Stimulated activated effector memory CD8-positive, alpha-beta T cell treated with anti-CD3 and anti-CD28 coated beads, Interleukin-12 subunit alpha, Interleukin-12 subunit beta, amount 100 ng/mL, for 72 hours (primary cell): ENCODE results near the gene TMEM52.

Experiments used
- ATAC-seq: fragments of 150-1000 bp; cut with Tn5 transposase; 2 replicates; pipeline ENCODE4 v1.10.0; 2021
- DNase-seq, 2 donors: peaks; one replicate each; pipeline ENCODE4 v3.0.0; 2021 to 2022; ENCODE audit warnings: low spot score in 2 of 2
- H3K27ac Mint-ChIP-seq: one replicate; pipeline ENCODE4 v1.8.0; 2022; ENCODE audit warnings: mild to moderate bottlenecking, mixed read lengths
- H3K36me3 Mint-ChIP-seq: one replicate; pipeline ENCODE4 v1.8.0; 2022; ENCODE audit warnings: mild to moderate bottlenecking, mixed read lengths
- H3K4me1 Mint-ChIP-seq: one replicate; pipeline ENCODE4 v1.8.0; 2022; ENCODE audit warnings: mixed read lengths
- H3K4me3 Mint-ChIP-seq: one replicate; pipeline ENCODE4 v1.8.0; 2022; ENCODE audit warnings: mild to moderate bottlenecking, mixed read lengths
- H3K9me3 Mint-ChIP-seq: one replicate; pipeline ENCODE4 v1.8.0; 2022; ENCODE audit warnings: mixed read lengths

TMEM52 gene

DNA sequence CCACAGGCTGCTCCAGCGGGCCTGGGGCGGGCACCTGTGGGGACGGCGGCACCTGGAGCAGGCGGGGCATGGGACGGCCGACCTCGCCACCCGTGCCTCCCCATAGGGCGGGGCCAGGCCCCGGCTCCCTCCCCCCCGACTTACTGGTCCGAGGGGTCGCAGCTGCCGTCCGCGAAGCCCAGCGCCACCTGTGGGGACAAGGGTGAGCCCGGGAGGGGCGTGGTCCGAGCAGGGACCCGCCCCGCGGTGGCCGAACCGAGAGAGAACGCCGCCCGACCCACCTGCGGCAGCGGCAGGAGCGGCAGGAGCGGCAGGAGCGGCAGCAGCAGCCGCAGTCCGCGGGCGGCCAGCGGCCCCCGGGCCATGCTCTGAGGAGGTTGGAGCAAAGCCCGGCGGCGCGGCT, at the start of gene TMEM52:
TSS of gene TMEM52 (minus strand) at position 379 of the 403 bp plus-strand sequence. CDS start at position 365, 14 bp downstream.
- no peak within 1 kb of the TSS for H3K27ac Mint-ChIP-seq
- H3K36me3 Mint-ChIP-seq = no peaks in the 10 kb centered on the region
- peaks cover 8% of the 10 kb centered on the region for H3K4me1 Mint-ChIP-seq
- H3K9me3 Mint-ChIP-seq = no peaks in the 10 kb centered on the region
- ATAC-seq (no peak), DNase-seq (no peak)
- H3K4me3 Mint-ChIP-seq = peak within 1 kb of the TSS; percentile 58

GRCh38 chr1:1967879-1968278, 48.8 kb upstream of the TMEM52 start:
- H3K9me3 Mint-ChIP-seq = no peaks in the 10 kb centered on the region
- no peaks in the 10 kb centered on the region for H3K4me1 Mint-ChIP-seq
- no peak overlapping the region for H3K27ac Mint-ChIP-seq
- H3K4me3 Mint-ChIP-seq = no peak overlapping the region
- DNase-seq (no peak), ATAC-seq (no peak)
- H3K36me3 Mint-ChIP-seq = no peaks in the 10 kb centered on the region

DNA sequence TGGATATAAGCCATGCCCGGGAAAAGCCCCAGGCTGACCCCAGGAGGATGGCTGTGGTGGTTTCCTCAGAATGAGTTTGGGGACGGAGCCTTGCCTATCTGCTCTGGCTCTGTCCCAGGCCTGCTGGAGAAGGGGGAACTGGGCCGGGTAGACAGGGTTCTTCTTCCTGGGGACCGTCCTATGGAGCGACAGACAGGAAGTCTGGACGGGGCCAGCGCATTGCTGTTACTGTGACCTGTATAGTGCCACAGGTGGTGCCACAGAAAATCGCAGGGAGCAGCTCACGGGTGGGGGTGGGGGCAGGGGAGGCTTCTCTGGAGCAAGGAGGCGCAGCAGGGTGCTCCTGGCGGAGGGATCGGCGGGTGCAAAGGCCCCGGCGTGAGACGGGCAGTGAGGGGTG, 48.1 kb upstream of the TMEM52 start:
- DNase-seq (no peak), ATAC-seq (no peak)
- H3K4me3 Mint-ChIP-seq = no peak overlapping the region
- no peak overlapping the region for H3K27ac Mint-ChIP-seq
- no peaks in the 10 kb centered on the region for H3K4me1 Mint-ChIP-seq
- H3K9me3 Mint-ChIP-seq = no peaks in the 10 kb centered on the region
- H3K36me3 Mint-ChIP-seq = no peaks in the 10 kb centered on the region

GRCh38 chr1:1966071-1966740, 47.1 kb upstream of the TMEM52 start:
- no peaks in the 10 kb centered on the region for H3K4me1 Mint-ChIP-seq
- H3K9me3 Mint-ChIP-seq = no peaks in the 10 kb centered on the region
- no peak overlapping the region for H3K4me3 Mint-ChIP-seq
- no peak for DNase-seq
- H3K36me3 Mint-ChIP-seq = no peaks in the 10 kb centered on the region
- H3K27ac Mint-ChIP-seq = no peak overlapping the region
- ATAC-seq = no peak

DNA sequence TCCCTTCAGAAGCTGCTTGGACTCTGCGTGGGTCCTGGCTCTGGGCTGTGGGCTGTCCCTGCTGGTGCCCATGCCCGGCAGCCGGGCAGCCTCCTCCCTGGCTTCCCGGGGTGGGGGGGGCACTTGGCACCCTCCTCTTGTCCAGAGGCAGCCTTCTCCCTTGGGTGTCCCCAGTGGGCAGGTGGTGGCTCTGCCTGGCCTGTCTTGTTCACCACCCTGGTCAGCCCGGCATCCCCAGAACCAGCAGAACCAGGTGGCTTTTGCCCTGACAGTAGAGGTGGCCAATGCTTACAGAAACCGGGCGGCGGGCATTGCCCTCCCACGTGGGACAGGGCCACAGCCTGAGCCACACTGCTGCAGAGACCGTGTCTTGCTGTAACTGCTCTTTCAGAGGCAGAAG, 46.5 kb upstream of the TMEM52 start:
- no peak for DNase-seq
- Mint-ChIP-seq H3K36me3 (no peaks in the 10 kb centered on the region), H3K4me1 (no peaks in the 10 kb centered on the region), H3K9me3 (no peaks in the 10 kb centered on the region), H3K27ac (no peak overlapping the region), H3K4me3 (no peak overlapping the region)
- ATAC-seq = no peak

- no peaks in the 10 kb centered on the region for H3K9me3 Mint-ChIP-seq
- H3K27ac Mint-ChIP-seq = no peak overlapping the region
- no peaks in the 10 kb centered on the region for H3K36me3 Mint-ChIP-seq
- no peaks in the 10 kb centered on the region for H3K4me1 Mint-ChIP-seq
- ATAC-seq (no peak), DNase-seq (no peak)
- no peak overlapping the region for H3K4me3 Mint-ChIP-seq
Observed at GRCh38 chr1:1964811-1965210, 45.7 kb upstream of the TMEM52 start.

DNA sequence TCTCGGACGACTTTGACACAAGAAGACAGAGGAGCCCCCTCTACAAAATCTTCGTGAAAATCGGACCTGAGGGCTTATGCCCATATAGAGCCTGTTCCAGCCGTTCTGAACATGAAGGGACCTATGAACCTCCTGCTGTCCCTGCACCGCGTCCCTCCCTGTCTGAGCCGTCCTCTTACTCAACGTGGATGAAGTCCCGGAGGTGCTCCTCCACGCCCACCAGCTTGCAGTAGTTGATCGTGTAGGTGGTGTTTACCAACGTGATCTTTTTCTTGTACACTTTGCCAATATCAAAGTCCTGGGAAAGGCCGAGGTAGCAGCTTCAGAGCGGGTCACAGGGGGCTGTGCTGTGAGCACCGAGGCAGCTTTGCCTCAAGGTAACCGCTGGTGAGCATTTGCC, 44.5 kb upstream of the TMEM52 start:
- no peaks in the 10 kb centered on the region for H3K4me1 Mint-ChIP-seq
- no peak overlapping the region for H3K27ac Mint-ChIP-seq
- H3K4me3 Mint-ChIP-seq = no peak overlapping the region
- no peak for ATAC-seq
- no peaks in the 10 kb centered on the region for H3K36me3 Mint-ChIP-seq
- no peaks in the 10 kb centered on the region for H3K9me3 Mint-ChIP-seq
- DNase-seq = no peak

DNA sequence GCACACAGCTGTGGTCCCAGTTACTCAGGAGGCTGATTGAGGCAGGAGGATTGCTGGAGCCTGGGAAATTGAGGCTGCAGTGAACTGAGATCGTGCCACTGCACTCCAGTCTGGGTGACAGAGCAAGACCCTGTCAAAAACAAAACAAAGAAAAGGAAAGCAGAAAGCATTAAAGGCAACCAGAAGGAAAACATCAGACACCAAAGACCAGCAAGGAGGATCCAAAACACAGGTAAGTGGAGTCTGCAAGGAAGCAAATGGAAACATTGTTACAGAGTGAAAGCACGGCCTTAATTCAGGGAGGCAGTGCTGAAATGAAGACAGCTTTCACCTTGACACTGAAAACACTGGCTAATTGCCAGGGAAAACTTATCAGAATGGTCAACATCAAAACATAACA, 43.7 kb upstream of the TMEM52 start:
- Mint-ChIP-seq H3K27ac (peak overlapping the region; percentile 58), H3K4me3 (no peak overlapping the region)
- ATAC-seq = no peak

DNA sequence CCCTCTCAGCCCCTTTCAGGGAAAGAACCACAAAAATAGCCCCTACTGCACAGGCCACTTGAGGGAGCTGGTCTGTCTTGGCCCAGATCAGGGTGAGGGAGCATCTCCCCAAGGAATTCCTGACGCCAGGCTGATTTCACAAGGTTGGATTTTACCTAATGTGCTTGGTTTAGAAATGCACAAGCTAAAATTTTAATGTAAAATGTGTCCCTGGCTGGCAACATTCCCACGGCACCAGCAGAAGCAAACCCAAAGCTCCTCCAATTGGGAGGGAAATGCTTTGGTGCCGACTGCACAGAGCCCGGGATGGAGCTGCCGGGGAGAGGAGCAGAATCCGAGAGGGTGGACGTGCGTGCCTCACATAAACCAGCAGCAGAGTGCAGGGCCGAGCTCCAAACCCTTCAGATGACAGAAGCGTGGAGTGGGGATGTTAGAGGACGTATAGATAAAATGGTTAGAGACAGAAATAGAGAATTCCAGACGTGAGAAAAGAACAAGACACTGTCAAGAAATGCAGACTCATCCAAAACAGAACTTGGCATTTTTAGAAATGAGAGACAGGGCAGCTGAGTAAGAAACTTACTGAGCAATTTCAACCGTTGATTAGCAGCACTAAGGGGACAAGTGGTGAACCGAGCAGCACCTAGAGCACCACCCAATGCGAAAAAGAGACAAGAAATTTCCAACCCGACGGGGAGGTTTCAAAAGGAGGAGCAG, 41.6 kb upstream of the TMEM52 start:
- H3K36me3 Mint-ChIP-seq = no peaks in the 10 kb centered on the region
- no peak overlapping the region for H3K27ac Mint-ChIP-seq
- DNase-seq = no peak
- H3K4me3 Mint-ChIP-seq = peak overlapping the region; percentile 21
- no peaks in the 10 kb centered on the region for H3K9me3 Mint-ChIP-seq
- H3K4me1 Mint-ChIP-seq = peaks cover 5% of the 10 kb centered on the region
- no peak for ATAC-seq

More for the DNA sequence above, 43.7 kb upstream of the TMEM52 start:
- Mint-ChIP-seq H3K36me3 (no peaks in the 10 kb centered on the region), H3K9me3 (no peaks in the 10 kb centered on the region), H3K4me1 (no peaks in the 10 kb centered on the region)
- no peak for DNase-seq

GRCh38 chr1:1959840-1960479, 40.9 kb upstream of the TMEM52 start:
- ATAC-seq (peak; percentile 84), DNase-seq (peak; percentile 68 to 81)
- Mint-ChIP-seq H3K4me3 (peak overlapping the region; percentile 21), H3K36me3 (no peaks in the 10 kb centered on the region), H3K9me3 (peaks cover under 1% of the 10 kb centered on the region), H3K4me1 (peaks cover 7% of the 10 kb centered on the region), H3K27ac (no peak overlapping the region)

DNA sequence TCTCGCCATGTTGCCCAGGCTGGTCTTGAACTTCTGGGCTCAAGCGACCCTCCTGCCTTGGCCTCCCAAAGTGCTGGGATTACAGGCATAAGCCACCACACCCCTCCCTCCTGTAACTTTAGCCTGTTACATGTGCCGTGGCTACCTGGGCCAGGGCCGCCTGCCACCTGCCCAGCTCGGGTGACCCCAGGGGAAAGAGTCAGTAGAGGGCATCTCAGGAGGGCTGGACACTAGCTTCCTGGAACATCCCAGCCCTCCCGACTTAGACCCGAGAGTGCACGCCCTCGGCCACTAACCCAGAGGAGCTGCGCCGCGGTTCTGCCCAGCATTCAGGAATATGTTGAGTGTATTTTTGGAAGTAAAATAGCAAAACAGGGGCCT, 40.4 kb upstream of the TMEM52 start:
- DNase-seq = no peak
- H3K9me3 Mint-ChIP-seq = peaks cover 2% of the 10 kb centered on the region
- H3K4me1 Mint-ChIP-seq = peaks cover 12% of the 10 kb centered on the region
- H3K36me3 Mint-ChIP-seq = no peaks in the 10 kb centered on the region
- no peak for ATAC-seq
- H3K27ac Mint-ChIP-seq = no peak overlapping the region
- peak overlapping the region; percentile 21 for H3K4me3 Mint-ChIP-seq

DNA sequence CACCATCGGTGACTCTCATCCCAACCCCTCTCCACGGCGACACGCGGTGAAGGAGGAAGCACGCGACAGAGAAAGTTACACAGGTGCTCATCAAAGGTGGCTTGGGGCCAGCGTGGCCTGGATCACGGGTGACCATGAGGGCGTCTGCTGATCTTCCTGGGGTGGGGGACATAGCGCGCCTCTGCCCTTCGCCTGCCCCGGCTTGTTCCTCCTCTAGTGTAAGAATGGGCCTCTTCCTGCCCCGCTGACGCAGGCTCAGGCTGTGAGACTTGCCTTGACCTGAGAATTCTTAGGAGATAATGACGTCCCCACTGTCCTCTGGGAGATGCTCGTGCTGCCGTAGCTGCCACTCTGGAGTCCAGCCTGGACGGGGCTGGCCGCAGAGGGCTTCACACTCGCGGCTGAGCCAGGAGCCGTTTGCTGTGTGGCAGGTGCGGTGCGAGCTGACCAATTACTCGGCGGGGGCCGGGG, 39.0 kb upstream of the TMEM52 start:
- Mint-ChIP-seq H3K4me1 (peaks cover 12% of the 10 kb centered on the region), H3K27ac (no peak overlapping the region), H3K36me3 (no peaks in the 10 kb centered on the region), H3K9me3 (peaks cover 2% of the 10 kb centered on the region), H3K4me3 (no peak overlapping the region)
- DNase-seq (no peak), ATAC-seq (no peak)

DNA sequence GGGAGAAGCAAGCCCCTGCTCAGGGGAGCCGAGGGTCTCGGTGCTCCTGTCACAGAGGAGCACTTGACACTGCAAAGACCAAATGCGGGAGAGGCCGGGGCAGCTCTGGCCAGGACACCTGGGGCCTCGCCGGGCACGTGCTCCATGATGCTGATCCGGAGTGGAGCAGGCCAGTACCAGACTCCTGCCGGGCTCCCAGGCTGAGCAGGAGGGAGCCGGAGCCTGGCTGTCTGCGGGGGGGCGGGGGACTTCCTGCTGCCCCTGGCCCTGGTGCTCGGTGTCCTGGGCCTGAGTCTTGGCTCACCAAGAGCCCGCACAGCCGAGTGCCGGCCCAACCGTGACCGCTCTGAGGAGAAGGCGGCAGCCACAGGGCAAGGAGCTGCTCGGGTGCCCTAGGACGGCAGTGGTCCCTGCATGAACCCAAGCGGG, 38.5 kb upstream of the TMEM52 start:
- H3K9me3 Mint-ChIP-seq = peaks cover 2% of the 10 kb centered on the region
- ATAC-seq (no peak), DNase-seq (no peak)
- peaks cover 12% of the 10 kb centered on the region for H3K4me1 Mint-ChIP-seq
- no peaks in the 10 kb centered on the region for H3K36me3 Mint-ChIP-seq
- no peak overlapping the region for H3K4me3 Mint-ChIP-seq
- no peak overlapping the region for H3K27ac Mint-ChIP-seq

DNA sequence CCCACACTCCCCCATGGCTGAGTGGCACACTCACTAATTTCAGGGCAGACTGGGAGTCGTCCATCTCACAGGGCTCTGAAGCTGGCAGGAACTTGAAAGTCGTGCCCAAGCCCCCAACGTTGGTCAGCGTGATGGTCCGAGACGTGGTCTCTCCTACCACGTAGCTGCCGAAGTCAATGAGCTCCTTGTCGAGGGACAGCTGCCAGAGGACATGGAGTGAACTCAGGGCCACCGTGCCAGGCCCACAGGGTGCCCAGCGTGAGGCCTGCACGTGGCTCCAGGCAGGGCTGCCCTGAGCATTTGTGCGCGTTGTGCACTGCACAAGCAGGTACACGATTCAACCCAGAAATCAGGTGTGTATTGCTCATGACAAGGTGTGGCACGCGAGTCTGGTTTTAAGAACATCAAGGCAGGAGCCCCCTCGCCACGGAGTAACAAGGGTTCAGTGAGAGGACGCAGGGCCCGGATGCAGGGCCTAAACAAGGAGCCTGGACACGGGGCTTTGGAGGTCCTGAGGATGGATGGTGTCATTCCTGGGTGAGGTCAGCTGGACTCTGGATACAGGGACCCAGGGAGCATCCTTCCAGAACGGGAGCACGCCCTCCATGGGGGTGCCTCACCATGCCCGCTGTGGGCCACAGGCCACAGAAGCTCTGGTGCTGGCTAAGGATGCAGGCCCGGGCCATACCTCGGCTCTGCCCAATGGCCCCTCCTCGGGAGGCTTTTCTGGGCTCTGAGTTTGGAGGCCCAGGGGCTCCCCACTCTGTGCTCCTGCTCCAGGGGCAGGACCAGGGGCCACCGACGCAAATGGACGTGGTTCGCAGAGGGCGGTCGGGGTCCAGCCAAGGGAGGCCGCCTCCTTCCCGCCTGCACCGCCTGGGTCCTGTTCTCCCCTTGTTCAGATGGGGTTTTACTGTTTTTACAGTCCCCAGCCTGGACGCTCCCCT, 37.8 kb upstream of the TMEM52 start:
- H3K9me3 Mint-ChIP-seq = peaks cover 2% of the 10 kb centered on the region
- peaks cover 12% of the 10 kb centered on the region for H3K4me1 Mint-ChIP-seq
- H3K4me3 Mint-ChIP-seq = no peak overlapping the region
- ATAC-seq (no peak), DNase-seq (no peak)
- no peaks in the 10 kb centered on the region for H3K36me3 Mint-ChIP-seq
- no peak overlapping the region for H3K27ac Mint-ChIP-seq

DNA sequence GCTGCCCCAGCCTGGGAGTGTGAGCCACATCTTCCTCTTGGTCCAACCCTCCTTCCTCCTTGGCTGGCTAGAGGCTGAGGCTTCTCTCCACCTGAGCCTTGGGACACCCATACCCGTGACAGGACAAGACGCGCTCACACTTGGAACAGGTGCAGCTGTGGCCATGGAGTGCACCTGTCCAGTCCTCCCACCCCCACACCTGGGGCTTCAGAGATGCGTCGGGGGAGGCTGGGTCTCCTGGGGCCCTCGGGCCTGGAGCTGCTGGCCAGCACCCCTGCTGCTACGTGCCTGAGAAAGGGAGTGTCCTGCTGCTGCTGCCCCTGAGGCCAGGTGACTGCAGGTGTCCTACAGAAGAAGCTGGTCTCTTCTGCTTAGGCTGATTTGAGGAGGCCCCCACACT, 37.0 kb upstream of the TMEM52 start:
- Mint-ChIP-seq H3K4me1 (peaks cover 12% of the 10 kb centered on the region), H3K36me3 (no peaks in the 10 kb centered on the region)

More for the DNA sequence above, 37.0 kb upstream of the TMEM52 start:
- H3K9me3 Mint-ChIP-seq = peaks cover 2% of the 10 kb centered on the region
- no peak overlapping the region for H3K27ac Mint-ChIP-seq
- no peak for ATAC-seq
- no peak for DNase-seq
- no peak overlapping the region for H3K4me3 Mint-ChIP-seq
